Renal cortical epithelial cell (primary cell): Measurements from ENCODE around the gene HOXB6. TPM values are rescaled to one million over a fixed set of nuclear protein-coding genes. Genes with fewer than 3 reads are reported as not detected.

Source experiments
- DNase-seq: peaks from one replicate; pipeline ENCODE4 v3.0.0-alpha.2; 2011; ENCODE audit warnings: low read depth
- total RNA-seq: library from RNA; depleted of rRNA; stranded (reverse); fragments of >200 nt; gene quantifications from 2 replicates; pipeline ENCODE4 v1.2.3, GENCODE V29; 2014

Gene HOXB6
- total RNA-seq, 1 donor from 2014 or later = 56.2 TPM

GRCh38 chr17:48594538-48595277 lies 10.1 kb downstream of the HOXB6 start:
- DNase-seq = no peak

GRCh38 chr17:48593840-48594537 lies 10.8 kb downstream of the HOXB6 start:
- peak; percentile 82 for DNase-seq

GRCh38 chr17:48593126-48593829 lies 11.5 kb downstream of the HOXB6 start, which contains the start of gene HOXB5:
Gene HOXB5, minus strand, starts transcription at chr17:48593779. Its CDS starts 97 bp downstream, at chr17:48593682.
- no peak for DNase-seq

GRCh38 chr17:48592577-48592976 lies 12.2 kb downstream of the HOXB6 start:
- no peak for DNase-seq

- no peak for DNase-seq
Observed at GRCh38 chr17:48592057-48592514, 12.7 kb downstream of the HOXB6 start.

- DNase-seq = no peak
Observed at GRCh38 chr17:48591255-48592056, 13.3 kb downstream of the HOXB6 start.

- no peak for DNase-seq
Observed at GRCh38 chr17:48590607-48591161, 14.1 kb downstream of the HOXB6 start.

GRCh38 chr17:48589831-48590606 lies 14.8 kb downstream of the HOXB6 start, which contains the start of gene HOXB3:
Gene HOXB3, minus strand, starts transcription at chr17:48590241. Its CDS starts 37,767 bp downstream, at chr17:48552474.
- DNase-seq = peak; percentile 67

- no peak for DNase-seq
Observed at GRCh38 chr17:48589060-48589830, 15.5 kb downstream of the HOXB6 start.

- no peak for DNase-seq
Observed at GRCh38 chr17:48588528-48588927, 16.3 kb downstream of the HOXB6 start.

- no peak for DNase-seq
Observed at GRCh38 chr17:48588074-48588415, 16.7 kb downstream of the HOXB6 start.

GRCh38 chr17:48587276-48588073 lies 17.3 kb downstream of the HOXB6 start:
- DNase-seq = no peak

- DNase-seq = no peak
Observed at GRCh38 chr17:48586355-48587258, 18.2 kb downstream of the HOXB6 start.

- no peak for DNase-seq
Observed at GRCh38 chr17:48584223-48584741, 20.5 kb downstream of the HOXB6 start.

- DNase-seq = no peak
Observed at GRCh38 chr17:48583708-48584222, 21.0 kb downstream of the HOXB6 start.

GRCh38 chr17:48582750-48583069 lies 22.1 kb downstream of the HOXB6 start:
- no peak for DNase-seq

GRCh38 chr17:48579760-48580554 lies 24.8 kb downstream of the HOXB6 start:
- DNase-seq = no peak
